HepG2 (cell line): ENCODE results near the gene GRAP. TPM values are rescaled to one million over a fixed set of nuclear protein-coding genes. Genes with fewer than 3 reads are reported as not detected.

Experiments
- GLMP ChIP-seq: sonication (generic); formaldehyde crosslinking; IDR thresholded peaks from 2 replicates; pipeline ENCODE4 v1.9.0; 2021; ENCODE audit warnings: missing genetic modification reagents, mild to moderate bottlenecking, borderline replicate concordance
- HNF1A ChIP-seq, 2 experiments: sonication (generic) in 1 of 2; formaldehyde crosslinking in 1 of 2; IDR thresholded peaks; 2 replicates each; pipeline versions ENCODE4 v1.4.0 to v1.6.1; 2016 to 2020; ENCODE audit warnings: borderline replicate concordance in 1 of 2, low read depth in 1 of 2, mild to moderate bottlenecking in 1 of 2, missing genetic modification reagents in 1 of 2
- HNRNPK ChIP-seq: fragments of 200-400 bp; formaldehyde crosslinking; IDR thresholded peaks from 2 replicates; pipeline ENCODE4 v1.6.1; 2018; ENCODE audit warnings: low read length, low read depth, moderate library complexity, mild to moderate bottlenecking; ENCODE audit not compliant: poor library complexity, severe bottlenecking
- HNRNPUL1 ChIP-seq: fragments of 200-400 bp; formaldehyde crosslinking; IDR thresholded peaks from 2 replicates; pipeline ENCODE4 v1.6.1; 2017; ENCODE audit warnings: low read depth, mild to moderate bottlenecking, low read length, moderate library complexity
- KAT7 ChIP-seq: IDR thresholded peaks from 2 replicates; pipeline ENCODE4 v1.6.1; 2018; ENCODE audit warnings: borderline replicate concordance, missing compliant biosample characterization
- KDM5B ChIP-seq: sonication (generic); formaldehyde crosslinking; IDR thresholded peaks from 2 replicates; pipeline ENCODE4 v1.4.0; 2020; ENCODE audit warnings: missing genetic modification reagents, mild to moderate bottlenecking, borderline replicate concordance
- MXD1 ChIP-seq: sonication (generic); formaldehyde crosslinking; IDR thresholded peaks from 2 replicates; pipeline ENCODE4 v1.4.0; 2020; ENCODE audit warnings: mild to moderate bottlenecking, missing genetic modification reagents
- MXI1 ChIP-seq: IDR thresholded peaks from 3 replicates; pipeline ENCODE4 v1.6.1; 2012; ENCODE audit warnings: low read depth, low read length, inconsistent platforms, borderline replicate concordance
- PAX8 ChIP-seq: sonication (generic); formaldehyde crosslinking; IDR thresholded peaks from 2 replicates; pipeline ENCODE4 v1.8.0; 2022; ENCODE audit warnings: mild to moderate bottlenecking, missing genetic modification reagents, borderline replicate concordance
- RFX5 ChIP-seq: IDR thresholded peaks from 2 replicates; pipeline ENCODE4 v1.6.1; 2011; ENCODE audit warnings: low read depth, low read length, improper control_type of control experiment
- SIN3A ChIP-seq: IDR thresholded peaks from 2 replicates; pipeline ENCODE4 v1.6.1; 2011; ENCODE audit warnings: low read depth, mild to moderate bottlenecking, control low read depth, low read length, borderline replicate concordance
- TAF1 ChIP-seq: sonication (generic); formaldehyde crosslinking; IDR thresholded peaks from 2 replicates; pipeline ENCODE4 v1.4.0; 2020; ENCODE audit warnings: missing genetic modification reagents
- TRIM24 ChIP-seq: sonication (generic); formaldehyde crosslinking; IDR thresholded peaks from 2 replicates; pipeline ENCODE4 v1.8.0; 2022; ENCODE audit warnings: mild to moderate bottlenecking, missing genetic modification reagents
- ZBTB38 ChIP-seq: sonication (generic); formaldehyde crosslinking; IDR thresholded peaks from 2 replicates; pipeline ENCODE4 v1.5.1; 2020; ENCODE audit warnings: mild to moderate bottlenecking, missing genetic modification reagents
- ZFP36 ChIP-seq: fragments of 150-350 bp; IDR thresholded peaks from 2 replicates; pipeline ENCODE4 v1.6.1; 2018; ENCODE audit warnings: borderline replicate concordance, low read length, low read depth; ENCODE audit not compliant: partially characterized antibody
- ZMYM4 ChIP-seq: sonication (generic); formaldehyde crosslinking; IDR thresholded peaks from 2 replicates; pipeline ENCODE4 v1.8.1; 2023; ENCODE audit warnings: mild to moderate bottlenecking, missing genetic modification reagents
- ZSCAN31 ChIP-seq: sonication (generic); formaldehyde crosslinking; IDR thresholded peaks from 2 replicates; pipeline ENCODE4 v1.5.0; 2020; ENCODE audit warnings: low read depth, mild to moderate bottlenecking, missing genetic modification reagents
- polyA plus RNA-seq, 8 experiments: library from polyadenylated mRNA; depleted of rRNA in 3 of 8; stranded (reverse) in 7 of 8; unstranded in 1 of 8; fragments of >200 nt; fragmentation: Illumina TruSeq in 4 of 8; extraction: Trizol in 4 of 8; gene quantifications; 2 replicates each; pipeline versions ENCODE4 v1.2.1 to v1.2.3, GENCODE V29; 2011 to 2016; ENCODE audit warnings: low read depth in 4 of 8, missing spikeins in 1 of 8, mixed read lengths in 1 of 8; ENCODE audit not compliant: insufficient read depth in 1 of 8
- total RNA-seq, 5 experiments: library from RNA; depleted of rRNA; stranded (reverse); fragments of >200 nt; fragmentation: Illumina TruSeq; extraction: Trizol; gene quantifications; 2 replicates each; pipeline ENCODE4 v1.2.3, GENCODE V29; 2016; ENCODE audit warnings: low read depth in 1 of 5

GRAP gene
- total and polyA plus RNA-seq, 2 of the 13 experiments (the other 11 are each of a cell fraction or from before 2014, with no cell fraction given), result 0.77 to 1.7 TPM

- TF ChIP-seq HNF1A (IDR thresholded peaks at IDR 0.05; ENCODE audit: low read depth) (peak; percentile 53; the same call in 1 of the 2 replicates), HNF1A (CRISPR knock-in tag; IDR thresholded peaks at IDR 0.05; ENCODE audit: borderline replicate concordance) (peak; percentile 86; the same call in 1 of the 2 replicates), KAT7 (CRISPR knock-in tag) (peak; percentile 79; the same call in 1 of the 2 replicates), SIN3A (peak; percentile 95), KDM5B (CRISPR knock-in tag) (peak; percentile 85; the same call in 1 of the 2 replicates), RFX5 (no peak), PAX8 (CRISPR knock-in tag) (0 out of 2 replicates have a peak, but pooled peaks have one; percentile 52), MXI1 (peak; percentile 91; the same call in 2 of the 3 replicates), TRIM24 (CRISPR knock-in tag) (peak; percentile 93), GLMP (no peak), ZMYM4 (CRISPR knock-in tag) (peak; percentile 84), ZFP36 (no peak), TAF1 (CRISPR knock-in tag) (0 out of 2 replicates have a peak, but pooled peaks have one; percentile 30), ZBTB38 (CRISPR knock-in tag) (peak; percentile 98), HNRNPUL1 (no peak), HNRNPK (peak; percentile 60), MXD1 (CRISPR knock-in tag) (0 out of 2 replicates have a peak, but pooled peaks have one; percentile 48), ZSCAN31 (CRISPR knock-in tag) (peak; percentile 80; the same call in 1 of the 2 replicates)
Measured at GRCh38 chr17:18988546-18989173, 58.1 kb downstream of the GRAP start (continued).
